Smooth muscle cell (in vitro differentiated cells): ENCODE measurements around the gene MDM1. TPM values are rescaled to one million over a fixed set of nuclear protein-coding genes. Genes with fewer than 3 reads are reported as not detected.

ENCODE experiments used
- DNase-seq: peaks from one replicate; lab custom pipeline; 2025; ENCODE audit not compliant: unreplicated experiment; lab: John Stamatoyannopoulos, UW
- H2AFZ ChIP-seq: fragments of 200-600 bp; sonication (generic); 2 replicates; pipeline ENCODE4 v1.6.0; 2016; ENCODE audit warnings: antibody characterized with exemption, low read depth, mild to moderate bottlenecking
- H3F3A ChIP-seq: fragments of 200-600 bp; sonication (generic); 2 replicates; pipeline ENCODE4 v1.6.0; 2017; ENCODE audit warnings: antibody characterized with exemption, low read depth
- H3K27ac ChIP-seq: fragments of 200-600 bp; sonication (generic); 2 replicates; pipeline ENCODE4 v1.5.1; 2016; ENCODE audit warnings: low read depth, mild to moderate bottlenecking
- H3K27me3 ChIP-seq: fragments of 200-600 bp; sonication (generic); 2 replicates; pipeline ENCODE4 v1.6.1; 2016; ENCODE audit warnings: low read depth, mild to moderate bottlenecking
- H3K36me3 ChIP-seq: fragments of 200-600 bp; sonication (generic); 2 replicates; pipeline ENCODE4 v1.5.1; 2016; ENCODE audit warnings: low read depth
- H3K4me1 ChIP-seq: fragments of 200-600 bp; sonication (generic); 2 replicates; pipeline ENCODE4 v1.5.1; 2016; ENCODE audit warnings: low read depth
- H3K4me2 ChIP-seq: fragments of 200-600 bp; sonication (generic); 2 replicates; pipeline ENCODE4 v1.6.0; 2016; ENCODE audit warnings: mild to moderate bottlenecking
- H3K4me3 ChIP-seq: fragments of 200-600 bp; sonication (generic); 2 replicates; pipeline ENCODE4 v1.5.1; 2016; ENCODE audit warnings: mild to moderate bottlenecking
- H3K79me2 ChIP-seq: fragments of 200-600 bp; sonication (generic); 2 replicates; pipeline ENCODE4 v1.6.0; 2016; ENCODE audit warnings: low read depth, mild to moderate bottlenecking
- H3K9ac ChIP-seq: fragments of 200-600 bp; sonication (generic); 2 replicates; pipeline ENCODE4 v1.6.0; 2016; ENCODE audit warnings: low read depth
- H3K9me3 ChIP-seq: fragments of 200-600 bp; sonication (generic); replicated peaks from 2 replicates; pipeline ENCODE4 v1.5.1; 2016; ENCODE audit warnings: low read depth
- H4K20me1 ChIP-seq: fragments of 200-600 bp; sonication (generic); 2 replicates; pipeline ENCODE4 v1.6.0; 2016; ENCODE audit warnings: low read depth
- WGBS: methylation state at CpG from one replicate; pipeline ENCODE4 v1.1.7; 2016; ENCODE audit warnings: low lambda C conversion rate; 5-methylcytosine and 5-hydroxymethylcytosine counted together
- polyA plus RNA-seq: library from polyadenylated mRNA; unstranded; fragments of >200 nt; fragmentation: Nextera tagmentation; extraction: Ambion mirVana; gene quantifications from 2 replicates; pipeline ENCODE4 v1.2.1, GENCODE V29; 2016
- total RNA-seq: library from RNA; depleted of rRNA; stranded (reverse); fragments of >200 nt; gene quantifications from 2 replicates; pipeline ENCODE4 v1.2.3, GENCODE V29; 2014
- TF ChIP-seq, protein P1 (sequence below): fragments of 200-600 bp; sonication (generic); IDR thresholded peaks from 2 replicates; pipeline ENCODE4 v1.5.1; 2017; ENCODE audit warnings: borderline replicate concordance, mild to moderate bottlenecking, antibody characterized with exemption; ENCODE audit not compliant: insufficient read depth, poor library complexity, severe bottlenecking

The MDM1 gene
- total and polyA plus RNA-seq, 2 experiments from 2014 or later: 5.4 to 15.9 TPM

DNA sequence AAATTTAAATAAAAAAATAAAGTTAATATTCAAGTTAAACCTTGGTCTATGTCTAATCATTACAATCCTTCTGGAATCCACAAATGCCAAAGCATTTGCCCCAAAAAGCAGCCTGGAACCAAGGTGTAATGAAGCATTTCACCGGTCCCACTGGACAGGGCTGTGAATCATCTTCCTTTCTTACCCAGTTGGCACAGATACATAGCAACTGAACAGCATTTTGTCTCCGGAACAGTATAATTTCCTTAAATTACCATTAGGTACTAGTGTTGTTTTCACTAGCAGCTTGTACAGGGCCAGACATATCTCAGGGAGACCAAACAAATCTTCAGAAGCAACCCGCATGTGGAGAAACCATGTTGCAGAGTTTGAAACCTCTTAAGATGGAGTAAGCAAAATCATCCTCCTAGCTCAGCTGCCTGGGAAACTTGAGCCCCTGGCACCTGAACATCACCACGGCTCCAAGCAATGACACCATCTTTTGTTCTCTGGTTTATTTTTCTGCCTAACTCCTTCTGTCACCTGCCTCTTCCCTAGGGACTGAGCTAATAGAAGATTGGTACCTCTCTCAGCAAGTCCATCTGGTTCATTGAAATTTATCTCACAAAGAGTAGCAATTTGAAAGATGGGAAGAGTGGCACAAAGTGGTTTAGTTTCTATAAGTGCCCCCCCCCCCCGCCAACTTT, 17.9 kb upstream of the MDM1 start:
- Histone ChIP-seq H3K79me2 (no peaks in the 10 kb centered on the region), H3K4me3 (no peak overlapping the region), H3K9ac (no peak overlapping the region), H3K9me3 (no peaks in the 10 kb centered on the region), H3K36me3 (no peaks in the 10 kb centered on the region), H3K4me2 (no peak overlapping the region), H3K27me3 (no peaks in the 10 kb centered on the region), H3K27ac (no peak overlapping the region), H4K20me1 (no peaks in the 10 kb centered on the region), H3F3A (no peaks in the 10 kb centered on the region), H2AFZ (no peak overlapping the region), H3K4me1 (peaks cover 11% of the 10 kb centered on the region)
- TF ChIP-seq, protein P1, sequence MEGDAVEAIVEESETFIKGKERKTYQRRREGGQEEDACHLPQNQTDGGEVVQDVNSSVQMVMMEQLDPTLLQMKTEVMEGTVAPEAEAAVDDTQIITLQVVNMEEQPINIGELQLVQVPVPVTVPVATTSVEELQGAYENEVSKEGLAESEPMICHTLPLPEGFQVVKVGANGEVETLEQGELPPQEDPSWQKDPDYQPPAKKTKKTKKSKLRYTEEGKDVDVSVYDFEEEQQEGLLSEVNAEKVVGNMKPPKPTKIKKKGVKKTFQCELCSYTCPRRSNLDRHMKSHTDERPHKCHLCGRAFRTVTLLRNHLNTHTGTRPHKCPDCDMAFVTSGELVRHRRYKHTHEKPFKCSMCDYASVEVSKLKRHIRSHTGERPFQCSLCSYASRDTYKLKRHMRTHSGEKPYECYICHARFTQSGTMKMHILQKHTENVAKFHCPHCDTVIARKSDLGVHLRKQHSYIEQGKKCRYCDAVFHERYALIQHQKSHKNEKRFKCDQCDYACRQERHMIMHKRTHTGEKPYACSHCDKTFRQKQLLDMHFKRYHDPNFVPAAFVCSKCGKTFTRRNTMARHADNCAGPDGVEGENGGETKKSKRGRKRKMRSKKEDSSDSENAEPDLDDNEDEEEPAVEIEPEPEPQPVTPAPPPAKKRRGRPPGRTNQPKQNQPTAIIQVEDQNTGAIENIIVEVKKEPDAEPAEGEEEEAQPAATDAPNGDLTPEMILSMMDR: no peak
- no peak for DNase-seq
- WGBS: 94% methylated on average over 5 of the region's 5 CpGs

DNA sequence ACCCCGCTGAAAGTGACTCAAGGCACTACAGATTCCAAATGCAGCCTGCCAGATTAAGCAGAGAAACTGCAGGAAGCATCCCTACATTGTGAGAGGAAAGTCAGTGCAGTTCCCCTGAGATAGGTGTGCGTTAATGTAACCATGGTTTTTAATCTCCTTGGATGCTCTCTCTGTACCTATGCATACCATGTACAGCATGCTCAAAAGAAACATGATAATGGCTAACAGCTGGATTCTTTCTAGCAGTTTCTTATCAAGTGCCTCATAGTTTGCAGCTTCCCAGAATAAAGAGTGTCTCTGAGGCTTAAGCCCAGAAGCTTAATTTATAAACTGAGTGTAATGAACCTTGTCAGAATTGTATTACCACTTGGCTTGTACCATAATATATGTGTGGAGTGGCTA, 17.1 kb upstream of the MDM1 start:
- DNase-seq: no peak

DNA sequence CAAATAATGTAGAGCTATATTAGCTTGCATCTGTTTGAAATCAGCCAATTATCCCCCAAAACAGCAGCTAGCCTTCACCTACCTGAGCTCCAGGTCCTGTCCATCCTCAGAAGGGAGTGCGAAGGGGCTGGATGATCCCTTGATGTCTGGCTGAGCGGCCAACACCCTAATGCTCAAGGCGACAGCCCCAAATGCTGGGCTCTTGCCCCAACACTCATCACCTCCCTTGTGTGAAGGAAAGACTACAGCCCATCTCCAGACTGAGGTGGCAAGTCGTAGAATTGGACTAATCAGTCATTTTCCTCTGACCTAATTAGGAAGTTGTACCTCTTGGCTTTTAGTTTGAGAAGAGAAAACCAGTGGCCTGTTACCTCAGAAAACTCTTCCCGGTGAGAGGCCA, 16.3 kb upstream of the MDM1 start:
- DNase-seq: no peak
- TF ChIP-seq, protein P1: no peak
- Histone ChIP-seq H3K27ac (no peak overlapping the region), H3K4me3 (no peak overlapping the region), H3K9ac (no peak overlapping the region), H3K9me3 (no peaks in the 10 kb centered on the region), H2AFZ (no peak overlapping the region), H4K20me1 (no peaks in the 10 kb centered on the region), H3K4me1 (peaks cover 11% of the 10 kb centered on the region), H3K79me2 (no peaks in the 10 kb centered on the region), H3K4me2 (no peak overlapping the region), H3K36me3 (no peaks in the 10 kb centered on the region), H3K27me3 (no peaks in the 10 kb centered on the region), H3F3A (no peaks in the 10 kb centered on the region)
- WGBS: 90% methylated on average over 5 of the region's 5 CpGs

More for the DNA sequence above, 17.1 kb upstream of the MDM1 start:
- WGBS: 59% methylated on average over 2 of the region's 2 CpGs
- H3F3A ChIP-seq: no peaks in the 10 kb centered on the region
- no peak overlapping the region for H2AFZ ChIP-seq
- no peak overlapping the region for H3K27ac ChIP-seq
- H3K9ac ChIP-seq: no peak overlapping the region
- H3K9me3 ChIP-seq: no peaks in the 10 kb centered on the region
- no peaks in the 10 kb centered on the region for H3K36me3 ChIP-seq
- no peaks in the 10 kb centered on the region for H3K27me3 ChIP-seq
- H3K4me1 ChIP-seq: peaks cover 11% of the 10 kb centered on the region
- H4K20me1 ChIP-seq: no peaks in the 10 kb centered on the region
- TF ChIP-seq, protein P1: no peak
- no peak overlapping the region for H3K4me2 ChIP-seq
- H3K4me3 ChIP-seq: no peak overlapping the region
- no peaks in the 10 kb centered on the region for H3K79me2 ChIP-seq

DNA sequence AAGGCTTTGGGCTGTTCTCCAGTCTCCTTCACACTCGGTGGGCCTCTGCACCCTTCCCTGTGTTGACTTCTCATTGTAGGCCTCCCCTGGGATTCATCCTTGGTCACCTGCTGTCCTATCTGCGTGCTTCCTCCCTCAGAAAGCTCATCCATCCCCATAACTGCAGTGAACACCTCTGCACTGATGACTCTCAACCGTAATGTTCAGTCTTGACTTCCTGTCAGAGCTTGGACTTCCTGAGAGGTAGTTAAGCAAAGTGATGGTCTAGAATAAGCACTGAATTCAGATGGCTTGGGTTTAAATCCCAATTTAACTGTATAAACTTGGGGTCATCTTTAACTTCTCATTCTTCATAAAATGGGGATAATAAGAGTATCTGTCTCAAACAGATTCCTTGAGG, 13.6 kb upstream of the MDM1 start:
- Histone ChIP-seq H3K9ac (no peak overlapping the region), H3K27me3 (no peaks in the 10 kb centered on the region), H2AFZ (no peak overlapping the region), H3K4me2 (no peak overlapping the region), H3K79me2 (no peaks in the 10 kb centered on the region), H4K20me1 (no peaks in the 10 kb centered on the region), H3K9me3 (no peaks in the 10 kb centered on the region), H3K4me3 (no peak overlapping the region), H3K27ac (no peak overlapping the region), H3K4me1 (peaks cover 11% of the 10 kb centered on the region), H3F3A (no peaks in the 10 kb centered on the region), H3K36me3 (no peaks in the 10 kb centered on the region)
- DNase-seq: no peak
- TF ChIP-seq, protein P1: no peak
- 87% methylated on average over 3 of the region's 3 CpGs for WGBS
